ENCODE measurements around the gene MAD1L1.
"Not testable (repeated sequence)": the region's sequence is repeated elsewhere in the genome, so short reads cannot be mapped to it uniquely, and the experiment has no call there.

MAD1L1 gene

GRCh38 chr7:1818575-1819258, 414.0 kb downstream of the MAD1L1 start:
- no peak for DNase-seq

GRCh38 chr7:1817061-1817712, 415.6 kb downstream of the MAD1L1 start:
- no peak for DNase-seq

- DNase-seq = not testable (repeated sequence)
Measured at GRCh38 chr7:1816451-1816850, 416.3 kb downstream of the MAD1L1 start.

- DNase-seq = not testable (repeated sequence)
Measured at GRCh38 chr7:1815551-1816281, 417.0 kb downstream of the MAD1L1 start.

GRCh38 chr7:1815051-1815481, 417.7 kb downstream of the MAD1L1 start:
- no peak for DNase-seq

GRCh38 chr7:1814089-1814811, 418.5 kb downstream of the MAD1L1 start:
- DNase-seq = no peak

- DNase-seq = no peak
Measured at GRCh38 chr7:1813394-1814088, 419.2 kb downstream of the MAD1L1 start.

GRCh38 chr7:1812509-1813393, 420.0 kb downstream of the MAD1L1 start:
- DNase-seq = no peak

GRCh38 chr7:1811850-1812508, 420.8 kb downstream of the MAD1L1 start:
- DNase-seq = no peak

- no peak for DNase-seq
Measured at GRCh38 chr7:1810961-1811849, 421.5 kb downstream of the MAD1L1 start.

- DNase-seq = no peak
Measured at GRCh38 chr7:1810521-1810920, 422.2 kb downstream of the MAD1L1 start.

- no peak for DNase-seq
Measured at GRCh38 chr7:1809601-1810258, 423.0 kb downstream of the MAD1L1 start.

GRCh38 chr7:1809070-1809469, 423.7 kb downstream of the MAD1L1 start:
- no peak for DNase-seq

- no peak for DNase-seq
Measured at GRCh38 chr7:1807821-1808600, 424.7 kb downstream of the MAD1L1 start.

GRCh38 chr7:1806354-1806753, 426.4 kb downstream of the MAD1L1 start:
- no peak for DNase-seq

GRCh38 chr7:1804310-1804709, 428.4 kb downstream of the MAD1L1 start:
- DNase-seq = no peak

GRCh38 chr7:1802899-1803298, 429.8 kb downstream of the MAD1L1 start:
- DNase-seq = no peak

- DNase-seq = no peak
Measured at GRCh38 chr7:1800902-1801301, 431.8 kb downstream of the MAD1L1 start.

- DNase-seq = no peak
Measured at GRCh38 chr7:1798191-1798590, 434.6 kb downstream of the MAD1L1 start.

Data from SIG-M5 (cell line).